ENCODE results near the gene PRRT4.

The PRRT4 gene

DNA sequence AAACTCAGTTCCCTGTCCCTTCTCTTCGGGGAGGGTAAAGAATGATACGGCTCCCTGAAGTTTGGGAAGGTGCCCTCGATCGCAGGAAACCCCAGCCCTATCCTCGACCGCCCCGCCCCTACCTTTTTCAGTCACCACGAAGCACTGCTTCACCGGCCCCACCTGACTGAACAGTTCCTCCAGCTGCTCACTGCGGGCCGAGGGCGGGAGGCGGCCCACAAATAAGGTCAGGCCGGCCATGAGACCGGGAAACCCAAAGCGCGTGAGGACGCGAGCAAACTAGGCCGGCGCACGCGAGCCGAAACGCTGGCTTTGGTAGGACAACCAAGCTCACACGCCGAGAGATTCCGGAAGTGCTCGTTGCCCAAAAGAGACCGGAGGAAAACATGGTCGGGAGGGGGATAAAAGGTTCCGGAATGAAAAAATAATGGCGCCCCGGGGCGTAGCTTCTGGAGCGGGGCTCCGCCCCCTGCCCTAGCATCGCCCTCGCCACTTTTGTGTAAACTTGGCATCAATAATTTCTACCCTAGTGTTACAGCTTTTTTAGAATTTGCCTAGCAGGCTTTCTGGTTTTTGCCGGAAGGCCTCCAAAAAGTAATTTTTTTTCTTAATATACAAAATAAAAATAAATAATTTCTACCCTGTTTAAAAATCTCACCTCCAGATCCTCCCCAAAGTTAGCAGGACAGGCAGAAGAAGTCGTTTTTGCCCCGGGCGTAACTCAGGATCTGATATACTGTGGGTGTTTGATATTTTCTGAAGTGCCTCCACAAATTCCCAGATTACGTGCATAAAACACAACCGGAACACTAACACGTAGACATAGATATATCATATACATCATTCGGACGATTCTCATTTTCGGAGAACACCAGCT lies 17.7 kb downstream of the PRRT4 start, which contains the start of gene RBM28:
Gene RBM28, minus strand, starts transcription at position 355 of the 877 bp plus-strand sequence. Its CDS starts 115 bp downstream, at position 240.
- peak; percentile 87 to 99 for DNase-seq

- DNase-seq: no peak
Observed at GRCh38 chr7:128341733-128342132, 19.8 kb downstream of the PRRT4 start.

DNA sequence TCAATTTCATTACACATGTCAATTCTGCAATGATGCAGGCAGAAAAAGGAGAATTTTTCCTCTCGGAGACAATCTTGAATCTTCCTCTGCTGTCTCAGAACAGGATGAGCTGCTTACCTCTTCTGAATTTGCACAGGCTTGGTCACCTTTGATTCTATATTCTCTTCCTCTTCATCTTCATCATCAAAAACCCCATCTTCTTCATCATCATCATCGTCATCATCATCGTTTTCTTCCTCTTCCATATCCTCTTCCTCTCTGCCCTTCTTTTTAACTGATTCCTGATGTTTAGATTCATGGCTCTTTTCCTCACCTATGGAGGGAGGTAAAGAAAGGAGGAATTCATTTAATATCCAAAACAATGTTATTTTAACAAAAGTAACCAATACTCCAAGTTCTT lies 25.8 kb downstream of the PRRT4 start:
- DNase-seq: no peak

GRCh38 chr7:128324368-128324680 lies 37.2 kb downstream of the PRRT4 start:
- no peak for DNase-seq

- no peak for DNase-seq
Observed at GRCh38 chr7:128323459-128324367, 37.8 kb downstream of the PRRT4 start.

DNA sequence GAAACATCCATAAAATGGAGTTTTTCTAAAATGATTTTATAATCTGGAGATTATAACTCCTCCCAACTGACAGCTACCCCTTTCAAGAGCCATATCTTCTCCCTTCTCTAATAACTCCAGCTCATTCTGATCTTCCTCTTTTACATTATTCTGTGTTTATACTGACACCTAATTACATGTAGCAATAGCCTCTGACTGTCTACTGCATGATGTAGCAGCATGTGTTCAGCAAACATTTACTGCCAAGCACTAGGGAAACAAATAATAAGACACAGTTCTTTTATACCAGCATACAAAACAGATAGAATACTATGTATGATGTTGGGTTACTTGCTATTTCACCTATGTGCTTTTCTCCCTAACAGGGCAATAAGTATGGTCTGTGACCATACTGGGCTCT lies 38.5 kb downstream of the PRRT4 start:
- DNase-seq: no peak

GRCh38 chr7:128322040-128322643 lies 39.3 kb downstream of the PRRT4 start:
- DNase-seq: peak; percentile 39 to 60

DNA sequence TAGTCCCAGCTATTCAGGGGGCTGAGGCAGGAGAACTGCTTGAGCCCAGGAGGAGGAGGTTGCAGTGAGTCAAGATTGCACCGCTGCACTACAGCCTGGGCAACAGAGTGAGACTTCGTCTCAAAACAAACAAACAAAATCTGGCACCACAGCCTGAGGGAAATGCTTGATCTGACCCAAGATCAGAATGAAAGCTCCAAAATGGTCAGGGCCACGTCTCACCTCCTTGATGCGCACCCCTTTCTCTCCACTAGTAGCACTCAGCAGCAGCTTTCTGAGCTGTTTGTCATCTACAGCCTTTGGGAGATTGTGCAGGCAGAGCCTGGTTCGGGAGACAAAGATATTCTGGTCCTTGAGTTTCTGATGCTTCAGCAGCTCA lies 40.5 kb downstream of the PRRT4 start:
- DNase-seq: no peak

- DNase-seq: no peak
Observed at GRCh38 chr7:128318691-128319090, 42.8 kb downstream of the PRRT4 start.

DNA sequence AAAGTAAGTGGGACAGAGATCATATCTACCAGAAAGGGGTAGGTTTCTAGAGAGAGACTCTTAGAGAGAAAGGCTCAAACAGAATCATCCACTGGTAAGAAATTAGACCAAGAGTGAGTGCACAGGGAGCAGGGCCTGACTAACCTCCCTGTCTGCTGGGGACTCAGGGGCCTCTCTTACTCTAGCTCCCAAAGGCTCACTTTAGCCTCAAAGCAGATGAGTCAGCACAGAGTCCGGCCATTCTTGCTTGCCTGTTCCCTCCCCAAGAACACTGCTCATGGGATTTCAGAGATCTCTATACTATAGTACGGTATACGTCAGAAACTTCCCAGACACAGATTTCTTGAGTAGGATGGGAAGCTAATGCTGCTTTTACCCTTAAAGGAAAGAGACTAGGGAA lies 50.5 kb downstream of the PRRT4 start:
- no peak for DNase-seq

GRCh38 chr7:128310499-128310898 lies 51.0 kb downstream of the PRRT4 start:
- no peak for DNase-seq

GRCh38 chr7:128309976-128310375 lies 51.5 kb downstream of the PRRT4 start:
- DNase-seq: no peak

GRCh38 chr7:128309124-128309523 lies 52.4 kb downstream of the PRRT4 start:
- no peak for DNase-seq

- peak; percentile 5 to 90 for DNase-seq
Observed at GRCh38 chr7:128307061-128307460, 54.4 kb downstream of the PRRT4 start.

DNA sequence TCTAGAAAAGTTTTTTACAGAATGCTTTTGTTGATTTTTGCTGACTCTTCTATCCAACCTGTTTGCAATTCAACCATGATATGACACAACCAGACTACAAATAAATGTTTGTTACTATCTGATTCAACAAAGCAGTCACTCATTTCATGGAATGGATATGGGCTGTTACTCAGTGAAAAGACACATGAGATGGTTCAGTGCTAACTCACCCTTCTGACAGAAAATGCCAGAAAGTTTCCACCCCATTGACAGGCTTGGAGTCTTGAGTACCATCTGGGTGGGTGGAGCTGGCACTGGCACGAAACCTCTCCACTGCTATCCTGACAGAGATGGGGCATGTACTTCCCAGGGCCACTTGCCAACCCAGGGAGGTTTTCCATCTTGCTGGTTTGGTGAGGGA lies 57.3 kb downstream of the PRRT4 start:
- DNase-seq: no peak

GRCh38 chr7:128303643-128304042 lies 57.8 kb downstream of the PRRT4 start:
- peak in 1 of 2 donors; percentile 52 for DNase-seq

GRCh38 chr7:128303133-128303532 lies 58.4 kb downstream of the PRRT4 start:
- DNase-seq: no peak

GRCh38 chr7:128302139-128302538 lies 59.4 kb downstream of the PRRT4 start:
- DNase-seq: no peak

Measured in inflammatory macrophage treated with lipopolysaccharide for 1 hour (primary cell).